SK-N-SH (cell line): ENCODE data around the gene LRRTM2. TPM values are rescaled to one million over a fixed set of nuclear protein-coding genes. Genes with fewer than 3 reads are reported as not detected.

Experiments
- CTCF ChIA-PET: fragments of 300-600, 350-600 bp; formaldehyde crosslinking; extraction: SDS; loops from one replicate; lab custom pipeline; 2021; lab: Yijun Ruan, JAX
- POLR2A ChIA-PET: fragments of 350-600 bp; sonication (Branson Sonifier 250); formaldehyde crosslinking; extraction: SDS; loops from one replicate; lab custom pipeline; 2020; ENCODE audit warnings: antibody characterized with exemption, inconsistent platforms; lab: Yijun Ruan, JAX
- DNase-seq: peaks from one replicate; pipeline ENCODE4 v3.0.0; 2012
- H2AFZ ChIP-seq: fragments of 200-600 bp; sonication (generic); 2 replicates; pipeline ENCODE4 v1.8.1; 2016; ENCODE audit warnings: antibody characterized with exemption, mild to moderate bottlenecking, low read depth
- H3F3A ChIP-seq: fragments of 200-600 bp; sonication (generic); replicated peaks from 2 replicates; pipeline ENCODE3; 2016; ENCODE audit warnings: antibody characterized with exemption, mild to moderate bottlenecking; ENCODE audit not compliant: insufficient read depth
- H3K27ac ChIP-seq, 2 experiments: fragments of 200-500 bp in 1 of 2; fragments of 200-600 bp in 1 of 2; sonication (Bioruptor generic) in 1 of 2; sonication (generic), shearing (Covaris generic) in 1 of 2; 2 replicates each; pipeline versions ENCODE4 v1.5.1 to v1.6.1; 2014 to 2016; ENCODE audit warnings: low read depth in 2 of 2, inconsistent platforms in 1 of 2, low read length in 1 of 2, mild to moderate bottlenecking in 1 of 2, mixed read lengths in 1 of 2
- H3K27me3 ChIP-seq: fragments of 200-600 bp; sonication (generic), shearing (Covaris generic); 2 replicates; pipeline ENCODE4 v1.6.1; 2016; ENCODE audit warnings: mixed run types; ENCODE audit not compliant: insufficient read depth
- H3K36me3 ChIP-seq, 2 experiments: fragments of 200-500 bp in 1 of 2; fragments of 200-600 bp in 1 of 2; sonication (Bioruptor generic) in 1 of 2; sonication (generic) in 1 of 2; replicated peaks in 1 of 2; 2 replicates each; pipeline versions ENCODE3 to v1.5.1; 2014 to 2016; ENCODE audit warnings: low read length in 1 of 2, mild to moderate bottlenecking in 1 of 2; ENCODE audit not compliant: insufficient read depth in 2 of 2, control insufficient read depth in 1 of 2
- H3K4me1 ChIP-seq, 2 experiments: fragments of 200-500 bp in 1 of 2; fragments of 200-600 bp in 1 of 2; sonication (Bioruptor generic) in 1 of 2; sonication (generic), shearing (Covaris generic) in 1 of 2; 2 replicates each; pipeline versions ENCODE4 v1.5.1 to v1.6.1; 2014 to 2016; ENCODE audit warnings: low read depth in 1 of 2, low read length in 1 of 2, mixed run types in 1 of 2; ENCODE audit not compliant: insufficient read depth in 2 of 2, control insufficient read depth in 1 of 2
- H3K4me2 ChIP-seq: fragments of 200-600 bp; sonication (generic), shearing (Covaris generic); 2 replicates; pipeline ENCODE4 v1.6.1; 2017; ENCODE audit warnings: mixed run types
- H3K4me3 ChIP-seq, 2 experiments: fragments of 200-500 bp in 1 of 2; fragments of 200-600 bp in 1 of 2; sonication (Bioruptor generic) in 1 of 2; sonication (generic), shearing (Covaris generic) in 1 of 2; 2 replicates each; pipeline versions ENCODE4 v1.5.1 to v1.8.1; 2014 to 2016; ENCODE audit warnings: low read depth in 2 of 2, inconsistent platforms in 1 of 2, low read length in 1 of 2, mild to moderate bottlenecking in 1 of 2, mixed read lengths in 1 of 2, moderate library complexity in 1 of 2
- H3K79me2 ChIP-seq: fragments of 200-600 bp; sonication (generic); 2 replicates; pipeline ENCODE4 v1.8.1; 2017; ENCODE audit warnings: mild to moderate bottlenecking; ENCODE audit not compliant: insufficient read depth
- H3K9ac ChIP-seq: fragments of 200-600 bp; sonication (generic); 2 replicates; pipeline ENCODE4 v1.6.1; 2017; ENCODE audit warnings: mixed run types
- H3K9me2 ChIP-seq: fragments of 200-600 bp; sonication (generic); 2 replicates; pipeline ENCODE4 v1.6.1; 2017; ENCODE audit warnings: mixed run types
- H3K9me3 ChIP-seq: fragments of 200-600 bp; sonication (generic); 2 replicates; pipeline ENCODE4 v1.6.1; 2017; ENCODE audit warnings: mixed run types, mild to moderate bottlenecking, moderate library complexity
- H4K20me1 ChIP-seq: fragments of 200-600 bp; sonication (generic); 2 replicates; pipeline ENCODE4 v1.6.1; 2017; ENCODE audit warnings: mild to moderate bottlenecking, mixed run types; ENCODE audit not compliant: insufficient read depth
- CHD2 ChIP-seq: fragments of 150-350 bp; IDR thresholded peaks from 2 replicates; pipeline ENCODE4 v1.6.1; 2018; ENCODE audit warnings: low read length; ENCODE audit not compliant: partially characterized antibody
- GABPA ChIP-seq: IDR thresholded peaks from 2 replicates; pipeline ENCODE4 v1.4.0; 2012; ENCODE audit warnings: low read depth, mild to moderate bottlenecking
- JUND ChIP-seq: IDR thresholded peaks from 2 replicates; pipeline ENCODE4 v1.4.0; 2012
- NFIC ChIP-seq: IDR thresholded peaks from 2 replicates; pipeline ENCODE4 v1.4.0; 2012; ENCODE audit warnings: borderline replicate concordance
- RXRA ChIP-seq: IDR thresholded peaks from 2 replicates; pipeline ENCODE4 v1.4.0; 2012; ENCODE audit warnings: low read depth, mild to moderate bottlenecking, borderline replicate concordance
- TEAD4 ChIP-seq: IDR thresholded peaks from 2 replicates; pipeline ENCODE4 v1.4.0; 2012; ENCODE audit warnings: mild to moderate bottlenecking, borderline replicate concordance; ENCODE audit not compliant: insufficient read depth
- WGBS: methylation state at CpG from one replicate; pipeline ENCODE4 v1.1.6; 2017; ENCODE audit warnings: low lambda C conversion rate; 5-methylcytosine and 5-hydroxymethylcytosine counted together
- polyA plus RNA-seq, 3 experiments: library from polyadenylated mRNA; depleted of rRNA; stranded (reverse); fragments of >200 nt; gene quantifications; 2 replicates each; pipeline ENCODE4 v1.2.3, GENCODE V29; 2012
- TF ChIP-seq, protein P1 (sequence below): IDR thresholded peaks from 2 replicates; pipeline ENCODE4 v1.4.0; 2012; ENCODE audit warnings: low read depth, borderline replicate concordance
- TF ChIP-seq, protein P2 (sequence below): IDR thresholded peaks from 2 replicates; pipeline ENCODE4 v1.6.1; 2012; ENCODE audit warnings: mild to moderate bottlenecking, low read depth, low read length, moderate library complexity

Gene LRRTM2
- polyA plus RNA-seq, 1 of the 3 experiments (the other 2 are of a cell fraction), result 0.38 TPM

DNA sequence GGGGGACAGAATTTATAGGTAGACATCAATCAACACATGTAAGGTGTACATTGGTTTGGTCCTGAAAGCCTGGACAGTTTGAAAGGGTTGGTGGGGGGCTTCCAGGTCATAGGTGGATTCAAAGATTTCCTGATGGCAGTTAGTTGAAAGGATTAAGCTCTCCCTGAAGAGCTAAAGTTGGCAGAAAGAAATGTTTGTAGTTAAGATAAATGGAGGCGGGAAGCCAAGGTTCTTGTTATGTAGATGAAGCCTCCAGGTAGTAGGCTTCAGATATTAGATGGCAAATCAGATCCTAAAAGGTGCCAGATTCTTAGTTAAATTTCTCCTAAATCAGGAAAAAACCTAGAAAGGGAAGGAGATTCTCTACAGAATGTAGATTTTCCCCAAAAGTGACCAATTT lies 9.0 kb upstream of the LRRTM2 start:
- WGBS, result 90% methylated on average over 1 of the region's 1 CpG
- no peak overlapping the region for H2AFZ ChIP-seq
- no peak overlapping the region for H3K4me2 ChIP-seq
- no peaks in the 10 kb centered on the region for H3K4me1 ChIP-seq
- H3K9me3 ChIP-seq, result no peaks in the 10 kb centered on the region
- H3K79me2 ChIP-seq, result peaks cover 75% of the 10 kb centered on the region
- TF ChIP-seq, protein P1, sequence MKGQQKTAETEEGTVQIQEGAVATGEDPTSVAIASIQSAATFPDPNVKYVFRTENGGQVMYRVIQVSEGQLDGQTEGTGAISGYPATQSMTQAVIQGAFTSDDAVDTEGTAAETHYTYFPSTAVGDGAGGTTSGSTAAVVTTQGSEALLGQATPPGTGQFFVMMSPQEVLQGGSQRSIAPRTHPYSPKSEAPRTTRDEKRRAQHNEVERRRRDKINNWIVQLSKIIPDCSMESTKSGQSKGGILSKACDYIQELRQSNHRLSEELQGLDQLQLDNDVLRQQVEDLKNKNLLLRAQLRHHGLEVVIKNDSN, result no peak
- TF ChIP-seq, protein P2, sequence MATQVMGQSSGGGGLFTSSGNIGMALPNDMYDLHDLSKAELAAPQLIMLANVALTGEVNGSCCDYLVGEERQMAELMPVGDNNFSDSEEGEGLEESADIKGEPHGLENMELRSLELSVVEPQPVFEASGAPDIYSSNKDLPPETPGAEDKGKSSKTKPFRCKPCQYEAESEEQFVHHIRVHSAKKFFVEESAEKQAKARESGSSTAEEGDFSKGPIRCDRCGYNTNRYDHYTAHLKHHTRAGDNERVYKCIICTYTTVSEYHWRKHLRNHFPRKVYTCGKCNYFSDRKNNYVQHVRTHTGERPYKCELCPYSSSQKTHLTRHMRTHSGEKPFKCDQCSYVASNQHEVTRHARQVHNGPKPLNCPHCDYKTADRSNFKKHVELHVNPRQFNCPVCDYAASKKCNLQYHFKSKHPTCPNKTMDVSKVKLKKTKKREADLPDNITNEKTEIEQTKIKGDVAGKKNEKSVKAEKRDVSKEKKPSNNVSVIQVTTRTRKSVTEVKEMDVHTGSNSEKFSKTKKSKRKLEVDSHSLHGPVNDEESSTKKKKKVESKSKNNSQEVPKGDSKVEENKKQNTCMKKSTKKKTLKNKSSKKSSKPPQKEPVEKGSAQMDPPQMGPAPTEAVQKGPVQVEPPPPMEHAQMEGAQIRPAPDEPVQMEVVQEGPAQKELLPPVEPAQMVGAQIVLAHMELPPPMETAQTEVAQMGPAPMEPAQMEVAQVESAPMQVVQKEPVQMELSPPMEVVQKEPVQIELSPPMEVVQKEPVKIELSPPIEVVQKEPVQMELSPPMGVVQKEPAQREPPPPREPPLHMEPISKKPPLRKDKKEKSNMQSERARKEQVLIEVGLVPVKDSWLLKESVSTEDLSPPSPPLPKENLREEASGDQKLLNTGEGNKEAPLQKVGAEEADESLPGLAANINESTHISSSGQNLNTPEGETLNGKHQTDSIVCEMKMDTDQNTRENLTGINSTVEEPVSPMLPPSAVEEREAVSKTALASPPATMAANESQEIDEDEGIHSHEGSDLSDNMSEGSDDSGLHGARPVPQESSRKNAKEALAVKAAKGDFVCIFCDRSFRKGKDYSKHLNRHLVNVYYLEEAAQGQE, result no peak
- no peak for TF ChIP-seq JUND
- no peak for TF ChIP-seq GABPA
- TF ChIP-seq CHD2, result no peak
- ChIA-PET CTCF (interaction anchor here (0.7 kb wide), 1 partner anchor 13 kb away, joined by 4 read pairs; no protein-coding TSS in a partner anchor), POLR2A (no interaction called here)
- H3K27ac ChIP-seq, result no peak overlapping the region
- no peak overlapping the region for H3K9ac ChIP-seq
- peaks cover 22 to 37% of the 10 kb centered on the region in 2 experiments for H3K36me3 ChIP-seq
- H3K4me3 ChIP-seq, result no peak overlapping the region
- H3K27me3 ChIP-seq, result no peaks in the 10 kb centered on the region
- no peak for DNase-seq
- H4K20me1 ChIP-seq, result peaks cover 60% of the 10 kb centered on the region
- H3F3A ChIP-seq, result peaks cover 19% of the 10 kb centered on the region
- no peaks in the 10 kb centered on the region; the same call in 1 of the 2 replicates for H3K9me2 ChIP-seq

DNA sequence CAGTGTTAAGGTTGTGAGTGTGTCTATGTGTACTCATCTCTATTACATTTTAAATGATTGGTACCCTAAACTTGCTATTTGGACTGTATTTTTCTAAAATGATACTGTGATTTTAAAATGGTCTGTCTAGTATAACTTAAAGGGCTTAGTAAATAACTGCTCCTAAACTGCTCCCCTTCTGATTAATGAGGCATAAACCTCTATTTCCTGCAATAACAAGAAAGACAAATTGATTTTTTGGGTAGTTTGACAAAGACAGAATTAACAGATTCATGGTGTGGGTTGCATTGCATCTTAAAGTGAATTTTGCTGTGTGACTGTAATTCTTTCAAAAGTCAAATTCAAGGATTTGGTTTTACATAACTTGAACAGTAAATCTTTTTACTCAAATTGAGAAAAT lies 8.1 kb upstream of the LRRTM2 start:
- TF ChIP-seq TEAD4 (no peak), NFIC (no peak), RXRA (no peak)
- H3K9me2 ChIP-seq, result no peaks in the 10 kb centered on the region; the same call in 1 of the 2 replicates
- H3K27ac ChIP-seq, result no peak overlapping the region
- DNase-seq, result no peak
- H3K79me2 ChIP-seq, result peaks cover 83% of the 10 kb centered on the region
- no peak overlapping the region for H3K4me2 ChIP-seq
- no peak overlapping the region for H3K4me3 ChIP-seq
- H3K9ac ChIP-seq, result no peak overlapping the region
- no peak overlapping the region for H2AFZ ChIP-seq
- ChIA-PET CTCF (interaction anchor here (0.5 to 0.7 kb wide), 2 partner anchors 12 to 82 kb away, joined by 3 to 4 read pairs; no protein-coding TSS in a partner anchor), POLR2A (no interaction called here)
- peaks cover 69% of the 10 kb centered on the region for H4K20me1 ChIP-seq
- H3K36me3 ChIP-seq, result peaks cover 19 to 28% of the 10 kb centered on the region in 2 experiments
- H3F3A ChIP-seq, result peaks cover 19% of the 10 kb centered on the region
- H3K27me3 ChIP-seq, result no peaks in the 10 kb centered on the region
- no peaks in the 10 kb centered on the region for H3K9me3 ChIP-seq
- no peaks in the 10 kb centered on the region for H3K4me1 ChIP-seq
